Endothelial cell (in vitro differentiated cells): ENCODE measurements around the gene TRMT112. TPM values are rescaled to one million over a fixed set of nuclear protein-coding genes. Genes with fewer than 3 reads are reported as not detected.

ENCODE experiments used
- DNase-seq: peaks from one replicate; pipeline ENCODE4 v3.0.0; 2021; ENCODE audit warnings: low spot score
- H3K27ac Mint-ChIP-seq: one replicate; pipeline ENCODE4 v1.8.0; 2021; ENCODE audit warnings: mixed read lengths, inconsistent platforms; ENCODE audit not compliant: unreplicated experiment
- H3K27me3 Mint-ChIP-seq: one replicate; pipeline ENCODE4 v1.8.0; 2021; ENCODE audit warnings: mild to moderate bottlenecking, moderate library complexity, mixed read lengths, inconsistent platforms; ENCODE audit not compliant: unreplicated experiment
- H3K36me3 Mint-ChIP-seq: one replicate; pipeline ENCODE4 v1.8.0; 2021; ENCODE audit warnings: mild to moderate bottlenecking, low read depth, mixed read lengths, inconsistent platforms; ENCODE audit not compliant: unreplicated experiment
- H3K4me1 Mint-ChIP-seq: one replicate; pipeline ENCODE4 v1.8.0; 2021; ENCODE audit warnings: mild to moderate bottlenecking, mixed read lengths, inconsistent platforms; ENCODE audit not compliant: unreplicated experiment
- H3K4me3 Mint-ChIP-seq: one replicate; pipeline ENCODE4 v1.8.0; 2021; ENCODE audit warnings: mild to moderate bottlenecking, mixed read lengths, inconsistent platforms; ENCODE audit not compliant: unreplicated experiment
- H3K9me3 Mint-ChIP-seq: one replicate; pipeline ENCODE4 v1.8.0; 2021; ENCODE audit warnings: mixed read lengths, inconsistent platforms; ENCODE audit not compliant: unreplicated experiment
- total RNA-seq: library from RNA; stranded (reverse); fragmentation: NEBNext Ultra II Directional; extraction: Animal tissue kit (Norgen Biotek cat#: 25700); gene quantifications from one replicate; pipeline ENCODE4 v1.2.1, GENCODE V29; 2021; ENCODE audit not compliant: unreplicated experiment
- TF ChIP-seq, protein P1 (sequence below): fragments of 200-600 bp; sonication (generic); IDR thresholded peaks from one replicate; pipeline ENCODE4 v1.5.0; 2021; ENCODE audit warnings: antibody characterized with exemption; ENCODE audit not compliant: unreplicated experiment

Gene TRMT112
- total RNA-seq, 1 donor from 2014 or later = 138 TPM

DNA sequence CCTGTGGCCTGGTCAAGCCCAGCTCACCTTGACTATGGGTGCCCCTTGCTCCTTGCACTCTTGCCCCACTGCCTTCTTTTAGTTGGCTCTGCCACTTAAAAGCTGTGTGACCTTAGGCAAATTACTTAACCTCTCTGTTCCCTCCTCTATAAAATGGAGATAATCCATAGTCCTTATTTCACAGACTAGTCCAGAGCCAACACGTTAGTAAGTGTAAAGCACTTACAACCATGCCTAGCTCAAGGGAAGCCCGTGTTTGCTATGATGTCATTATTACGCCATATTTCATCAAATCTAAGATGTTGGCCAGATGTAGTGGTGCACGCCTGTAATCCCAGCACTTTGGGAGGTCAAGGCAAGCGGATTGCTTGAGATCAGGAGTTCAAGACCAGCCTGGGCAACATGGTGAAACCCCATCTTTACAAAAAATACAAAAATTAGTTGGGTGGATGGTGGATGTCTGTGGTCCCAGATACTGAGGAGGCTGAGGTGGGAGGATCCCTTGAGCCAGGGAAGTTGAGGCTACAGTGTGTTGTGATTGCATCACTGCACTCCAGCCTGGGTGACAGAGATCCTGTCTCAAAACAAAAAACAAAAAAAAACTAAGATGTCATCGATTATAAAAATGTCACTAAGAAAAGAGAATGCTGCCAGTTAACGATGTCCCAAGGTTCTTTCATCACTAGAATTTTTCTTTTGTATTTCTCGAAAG, 20.3 kb upstream of the TRMT112 start:
- Mint-ChIP-seq H3K9me3 (no peaks in the 10 kb centered on the region), H3K27me3 (peaks cover 7% of the 10 kb centered on the region), H3K4me1 (peaks cover 4% of the 10 kb centered on the region), H3K36me3 (no peaks in the 10 kb centered on the region), H3K4me3 (no peak overlapping the region), H3K27ac (no peak overlapping the region)
- no peak for DNase-seq
- TF ChIP-seq, protein P1, sequence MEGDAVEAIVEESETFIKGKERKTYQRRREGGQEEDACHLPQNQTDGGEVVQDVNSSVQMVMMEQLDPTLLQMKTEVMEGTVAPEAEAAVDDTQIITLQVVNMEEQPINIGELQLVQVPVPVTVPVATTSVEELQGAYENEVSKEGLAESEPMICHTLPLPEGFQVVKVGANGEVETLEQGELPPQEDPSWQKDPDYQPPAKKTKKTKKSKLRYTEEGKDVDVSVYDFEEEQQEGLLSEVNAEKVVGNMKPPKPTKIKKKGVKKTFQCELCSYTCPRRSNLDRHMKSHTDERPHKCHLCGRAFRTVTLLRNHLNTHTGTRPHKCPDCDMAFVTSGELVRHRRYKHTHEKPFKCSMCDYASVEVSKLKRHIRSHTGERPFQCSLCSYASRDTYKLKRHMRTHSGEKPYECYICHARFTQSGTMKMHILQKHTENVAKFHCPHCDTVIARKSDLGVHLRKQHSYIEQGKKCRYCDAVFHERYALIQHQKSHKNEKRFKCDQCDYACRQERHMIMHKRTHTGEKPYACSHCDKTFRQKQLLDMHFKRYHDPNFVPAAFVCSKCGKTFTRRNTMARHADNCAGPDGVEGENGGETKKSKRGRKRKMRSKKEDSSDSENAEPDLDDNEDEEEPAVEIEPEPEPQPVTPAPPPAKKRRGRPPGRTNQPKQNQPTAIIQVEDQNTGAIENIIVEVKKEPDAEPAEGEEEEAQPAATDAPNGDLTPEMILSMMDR = no peak

DNA sequence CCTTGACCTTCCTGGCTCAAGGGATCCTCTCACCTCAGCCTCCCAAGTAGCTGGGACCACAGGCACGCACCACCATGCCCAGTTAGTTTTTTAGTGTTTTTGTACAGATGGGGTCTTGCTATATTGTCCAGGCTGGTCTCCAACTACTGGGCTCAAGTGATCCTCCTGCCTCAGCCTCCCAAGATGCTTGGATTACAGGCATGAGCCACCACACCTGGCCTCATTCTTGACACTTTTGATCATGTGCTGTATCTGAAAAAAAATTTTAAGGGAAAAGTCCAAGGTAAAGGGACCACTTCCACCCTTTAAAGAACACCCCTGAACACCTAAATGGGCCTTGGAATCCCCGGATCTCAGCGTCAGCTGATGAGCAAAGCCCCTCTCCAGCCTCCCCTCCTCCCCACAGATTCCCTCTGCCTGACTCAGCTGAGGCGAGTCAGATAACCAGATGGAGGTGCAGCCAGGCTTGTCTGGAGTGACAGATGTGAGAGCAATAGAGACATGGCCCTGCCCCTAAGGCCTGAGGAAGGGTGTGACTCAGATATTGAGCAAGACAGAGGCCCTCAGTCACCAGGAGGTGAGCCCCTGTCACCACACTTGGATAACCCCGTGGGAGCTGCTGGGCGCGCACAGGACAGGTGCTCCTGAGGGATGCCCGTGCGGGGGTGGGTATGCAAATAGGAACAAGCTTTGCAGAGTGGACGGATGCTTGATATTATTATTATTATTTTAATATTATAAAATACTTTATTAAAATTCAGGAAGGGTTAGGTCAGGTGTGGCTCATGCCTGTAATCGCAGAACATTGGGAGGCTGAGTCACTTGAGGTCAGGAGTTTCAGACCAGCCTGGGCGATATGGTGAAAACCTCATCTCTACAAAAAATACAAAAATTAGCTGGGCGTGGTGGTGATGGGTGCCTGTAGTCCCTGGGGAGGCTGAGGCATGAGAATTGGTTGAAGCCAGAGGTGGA, 17.7 kb upstream of the TRMT112 start:
- Mint-ChIP-seq H3K4me3 (no peak overlapping the region), H3K9me3 (no peaks in the 10 kb centered on the region), H3K36me3 (no peaks in the 10 kb centered on the region), H3K4me1 (no peaks in the 10 kb centered on the region), H3K27me3 (peaks cover 8% of the 10 kb centered on the region), H3K27ac (no peak overlapping the region)
- no peak for DNase-seq
- TF ChIP-seq, protein P1 = no peak

DNA sequence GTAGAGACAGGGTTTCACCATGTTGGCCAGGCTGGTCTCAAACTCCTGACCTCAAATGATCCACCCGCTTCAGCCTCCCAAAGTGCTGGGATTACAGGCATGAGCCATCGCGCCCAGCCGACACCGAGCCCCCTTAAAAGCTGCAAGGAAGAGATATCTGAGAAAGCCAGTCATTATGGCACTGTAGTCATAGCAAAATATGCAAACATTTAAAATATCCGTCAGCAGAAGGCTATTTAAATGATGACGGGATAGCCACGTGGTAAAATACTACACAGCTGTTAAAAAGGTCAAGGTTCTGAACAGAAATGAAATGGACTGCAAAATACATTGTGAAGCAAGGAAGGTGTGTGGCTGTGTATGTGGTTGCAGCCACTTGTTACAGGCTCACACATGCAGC, 16.2 kb upstream of the TRMT112 start:
- H3K9me3 Mint-ChIP-seq = no peaks in the 10 kb centered on the region
- H3K36me3 Mint-ChIP-seq = no peaks in the 10 kb centered on the region
- DNase-seq = no peak
- H3K27ac Mint-ChIP-seq = no peak overlapping the region
- TF ChIP-seq, protein P1 = no peak
- H3K4me1 Mint-ChIP-seq = no peaks in the 10 kb centered on the region
- no peak overlapping the region for H3K4me3 Mint-ChIP-seq
- peaks cover 4% of the 10 kb centered on the region for H3K27me3 Mint-ChIP-seq

DNA sequence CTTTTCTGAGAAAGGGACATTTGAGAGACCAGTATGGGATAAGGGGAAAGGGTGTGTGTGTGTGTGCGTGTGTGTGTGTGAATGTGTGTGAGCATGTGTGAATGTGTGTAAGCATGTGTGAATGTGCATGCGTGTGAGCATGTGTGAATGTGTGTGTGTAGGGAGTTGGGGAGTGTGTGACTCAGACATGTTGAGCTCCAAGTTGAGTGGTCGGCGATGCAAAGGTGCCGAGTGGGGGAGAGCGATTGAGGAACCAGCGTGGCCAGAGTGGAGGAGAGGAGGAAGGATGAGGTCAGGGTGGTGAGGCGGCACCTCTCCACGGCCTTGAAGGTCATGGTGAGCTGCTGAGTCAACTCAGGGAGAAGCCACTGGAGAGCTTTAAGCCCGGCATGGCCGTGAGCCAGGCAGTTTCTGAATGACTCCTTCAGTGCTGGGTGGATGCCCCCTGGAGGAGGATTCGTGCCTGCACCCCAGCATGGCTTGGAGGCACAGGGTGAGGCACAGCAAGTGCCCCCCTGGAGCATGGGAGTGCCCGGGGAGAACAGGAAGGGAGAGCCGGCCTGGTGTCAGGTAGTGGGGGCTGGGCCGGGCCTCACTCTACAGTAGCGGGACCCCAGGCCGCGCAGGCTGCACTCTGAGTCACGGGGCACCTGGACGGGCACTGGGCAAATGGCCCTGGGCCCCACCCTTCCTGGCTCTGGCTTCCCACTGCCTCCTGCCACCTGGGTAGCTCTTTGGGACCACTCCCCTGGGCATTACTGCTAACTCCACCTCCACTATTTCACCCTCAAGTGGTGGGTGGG, 14.4 kb upstream of the TRMT112 start:
- Mint-ChIP-seq H3K9me3 (no peaks in the 10 kb centered on the region), H3K4me1 (no peaks in the 10 kb centered on the region), H3K27me3 (peaks cover 4% of the 10 kb centered on the region), H3K36me3 (no peaks in the 10 kb centered on the region), H3K4me3 (no peak overlapping the region), H3K27ac (no peak overlapping the region)
- DNase-seq = peak; percentile 51
- TF ChIP-seq, protein P1 = peak; percentile 24
